Caco-2 (cell line): Measurements from ENCODE around the gene GP9. TPM values are rescaled to one million over a fixed set of nuclear protein-coding genes. Genes with fewer than 3 reads are reported as not detected.

Experiments used
- BruUV-seq: library from RNA; stranded (reverse); fragments of 400-500 nt; replicated peaks from 2 replicates; lab custom pipeline; 2021; lab: Mats Ljungman, UMichigan
- CTCF ChIA-PET: fragments of 300-600 bp; sonication (Branson Sonifier 250); formaldehyde crosslinking; loops from one replicate; lab custom pipeline; 2022; ENCODE audit warnings: antibody characterized with exemption; lab: Charles Lee
- POLR2A ChIA-PET: fragments of 300-600 bp; sonication (Branson Sonifier 250); formaldehyde crosslinking; loops from one replicate; lab custom pipeline; 2022; ENCODE audit warnings: antibody characterized with exemption; lab: Charles Lee
- DNase-seq, 2 experiments: peaks; one replicate each; pipeline versions ENCODE4 v3.0.0 to v3.0.0-alpha.2; 2020 to 2022
- H3K27me3 ChIP-seq: replicated peaks from 2 replicates; pipeline ENCODE4 v1.6.0; 2011; ENCODE audit warnings: low read length; ENCODE audit not compliant: control insufficient read depth, insufficient read depth
- H3K36me3 ChIP-seq: 2 replicates; pipeline ENCODE4 v1.5.1; 2011; ENCODE audit warnings: low read length; ENCODE audit not compliant: control insufficient read depth, insufficient read depth
- H3K4me1 ChIP-seq: fragments of 250-450 bp; sonication (Bioruptor Pico); 2 replicates; pipeline ENCODE4 v1.5.1; 2020; ENCODE audit warnings: mild to moderate bottlenecking
- H3K4me3 ChIP-seq: 2 replicates; pipeline ENCODE4 v1.5.1; 2011; ENCODE audit warnings: low read depth, mild to moderate bottlenecking, control low read depth, low read length
- H3K9me3 ChIP-seq: fragments of 250-450 bp; sonication (Bioruptor Pico); 2 replicates; pipeline ENCODE4 v1.5.1; 2020; ENCODE audit warnings: mild to moderate bottlenecking, moderate library complexity
- H3K27ac Mint-ChIP-seq: one replicate; pipeline ENCODE4 v1.8.0; 2022; ENCODE audit warnings: mixed read lengths; ENCODE audit not compliant: unreplicated experiment
- H3K27me3 Mint-ChIP-seq: one replicate; pipeline ENCODE4 v1.8.0; 2022; ENCODE audit warnings: mixed read lengths; ENCODE audit not compliant: insufficient read depth, unreplicated experiment
- H3K36me3 Mint-ChIP-seq: one replicate; pipeline ENCODE4 v1.8.0; 2022; ENCODE audit warnings: mild to moderate bottlenecking, mixed read lengths; ENCODE audit not compliant: insufficient read depth, unreplicated experiment
- H3K4me1 Mint-ChIP-seq: one replicate; pipeline ENCODE4 v1.8.0; 2022; ENCODE audit warnings: low read depth, mixed read lengths; ENCODE audit not compliant: unreplicated experiment
- H3K4me3 Mint-ChIP-seq: one replicate; pipeline ENCODE4 v1.8.0; 2022; ENCODE audit warnings: mild to moderate bottlenecking, moderate library complexity, mixed read lengths; ENCODE audit not compliant: unreplicated experiment
- H3K9me3 Mint-ChIP-seq: one replicate; pipeline ENCODE4 v1.8.0; 2022; ENCODE audit warnings: mixed read lengths; ENCODE audit not compliant: unreplicated experiment
- intact Hi-C: fragments of 100-400 bp; cut with micrococcal nuclease; formaldehyde crosslinking; loops from one replicate; pipeline ENCODE4 v1.10.0; 2022; ENCODE audit not compliant: unreplicated experiment
- total RNA-seq: library from RNA; stranded (reverse); gene quantifications from 2 replicates; pipeline ENCODE4 v1.2.3, GENCODE V29; 2022
- TF ChIP-seq, protein P1 (sequence below), 2 experiments: fragments of 200-600 bp in 1 of 2; IDR thresholded peaks; 1 replicate in 1 of 2; 2 replicates in 1 of 2; pipeline versions ENCODE4 v1.5.1 to v1.8.0; 2011 to 2022; ENCODE audit warnings: antibody characterized with exemption in 1 of 2, control low read depth in 1 of 2, inconsistent platforms in 1 of 2, low read depth in 1 of 2, low read length in 1 of 2, mild to moderate bottlenecking in 1 of 2, moderate library complexity in 1 of 2; ENCODE audit not compliant: insufficient read depth in 1 of 2, severe bottlenecking in 1 of 2, unreplicated experiment in 1 of 2

Gene GP9
- total RNA-seq, 1 experiment from 2014 or later: not detected

DNA sequence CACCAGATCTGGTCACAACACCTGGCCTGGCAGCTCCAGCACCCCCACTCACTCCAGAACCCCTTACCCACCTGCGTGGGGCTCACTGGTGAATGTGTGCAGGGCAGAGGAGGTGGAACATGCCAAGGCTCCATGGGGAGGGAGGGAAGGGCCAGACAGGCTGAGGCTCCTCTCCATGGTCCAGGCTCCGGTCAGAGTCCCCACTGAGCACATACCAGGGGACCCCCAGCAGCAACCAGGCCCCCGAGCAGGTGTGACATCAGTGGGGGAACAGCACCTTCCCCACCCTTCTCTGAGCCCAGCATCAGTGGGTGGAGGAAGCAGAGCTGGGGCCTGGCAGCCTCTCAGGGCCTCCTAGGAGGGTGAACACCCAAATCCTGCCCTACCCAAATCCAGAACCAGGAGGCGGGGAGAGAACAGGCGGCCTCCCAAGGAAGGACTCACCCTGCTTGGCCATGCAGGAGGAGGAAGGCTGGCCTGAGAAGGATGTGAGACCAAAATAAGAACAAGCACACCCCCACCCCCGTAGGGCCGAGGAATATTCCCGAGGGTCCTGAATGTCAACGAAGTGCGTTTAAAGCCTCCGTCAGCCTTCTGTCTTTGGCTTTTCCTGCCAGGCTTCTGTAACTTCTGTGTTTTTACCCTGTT is 1.1 kb upstream of the GP9 start:
- TF ChIP-seq, protein P1, sequence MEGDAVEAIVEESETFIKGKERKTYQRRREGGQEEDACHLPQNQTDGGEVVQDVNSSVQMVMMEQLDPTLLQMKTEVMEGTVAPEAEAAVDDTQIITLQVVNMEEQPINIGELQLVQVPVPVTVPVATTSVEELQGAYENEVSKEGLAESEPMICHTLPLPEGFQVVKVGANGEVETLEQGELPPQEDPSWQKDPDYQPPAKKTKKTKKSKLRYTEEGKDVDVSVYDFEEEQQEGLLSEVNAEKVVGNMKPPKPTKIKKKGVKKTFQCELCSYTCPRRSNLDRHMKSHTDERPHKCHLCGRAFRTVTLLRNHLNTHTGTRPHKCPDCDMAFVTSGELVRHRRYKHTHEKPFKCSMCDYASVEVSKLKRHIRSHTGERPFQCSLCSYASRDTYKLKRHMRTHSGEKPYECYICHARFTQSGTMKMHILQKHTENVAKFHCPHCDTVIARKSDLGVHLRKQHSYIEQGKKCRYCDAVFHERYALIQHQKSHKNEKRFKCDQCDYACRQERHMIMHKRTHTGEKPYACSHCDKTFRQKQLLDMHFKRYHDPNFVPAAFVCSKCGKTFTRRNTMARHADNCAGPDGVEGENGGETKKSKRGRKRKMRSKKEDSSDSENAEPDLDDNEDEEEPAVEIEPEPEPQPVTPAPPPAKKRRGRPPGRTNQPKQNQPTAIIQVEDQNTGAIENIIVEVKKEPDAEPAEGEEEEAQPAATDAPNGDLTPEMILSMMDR (IDR thresholded peaks at IDR 0.05; ENCODE audit: insufficient read depth in 1 of 2, low read depth in 1 of 2, low read length in 1 of 2, severe bottlenecking in 1 of 2, unreplicated experiment in 1 of 2): no peak
- H3K27me3 Mint-ChIP-seq: no peaks in the 10 kb centered on the region
- no peaks in the 10 kb centered on the region for H3K9me3 Mint-ChIP-seq
- DNase-seq: no peak
- intact Hi-C loops: no loop called here
- H3K4me3 ChIP-seq: no peak overlapping the region
- H3K4me1 ChIP-seq: peaks cover 22% of the 10 kb centered on the region
- no peaks in the 10 kb centered on the region for H3K9me3 ChIP-seq
- CTCF ChIA-PET: no interaction called here
- no TSS peak for BruUV-seq
- no peak overlapping the region for H3K4me3 Mint-ChIP-seq
- no peaks in the 10 kb centered on the region for H3K36me3 ChIP-seq
- peaks cover 14% of the 10 kb centered on the region for H3K4me1 Mint-ChIP-seq
- no peak overlapping the region for H3K27ac Mint-ChIP-seq
- no peaks in the 10 kb centered on the region for H3K27me3 ChIP-seq
- POLR2A ChIA-PET: no interaction called here
- no peaks in the 10 kb centered on the region for H3K36me3 Mint-ChIP-seq

DNA sequence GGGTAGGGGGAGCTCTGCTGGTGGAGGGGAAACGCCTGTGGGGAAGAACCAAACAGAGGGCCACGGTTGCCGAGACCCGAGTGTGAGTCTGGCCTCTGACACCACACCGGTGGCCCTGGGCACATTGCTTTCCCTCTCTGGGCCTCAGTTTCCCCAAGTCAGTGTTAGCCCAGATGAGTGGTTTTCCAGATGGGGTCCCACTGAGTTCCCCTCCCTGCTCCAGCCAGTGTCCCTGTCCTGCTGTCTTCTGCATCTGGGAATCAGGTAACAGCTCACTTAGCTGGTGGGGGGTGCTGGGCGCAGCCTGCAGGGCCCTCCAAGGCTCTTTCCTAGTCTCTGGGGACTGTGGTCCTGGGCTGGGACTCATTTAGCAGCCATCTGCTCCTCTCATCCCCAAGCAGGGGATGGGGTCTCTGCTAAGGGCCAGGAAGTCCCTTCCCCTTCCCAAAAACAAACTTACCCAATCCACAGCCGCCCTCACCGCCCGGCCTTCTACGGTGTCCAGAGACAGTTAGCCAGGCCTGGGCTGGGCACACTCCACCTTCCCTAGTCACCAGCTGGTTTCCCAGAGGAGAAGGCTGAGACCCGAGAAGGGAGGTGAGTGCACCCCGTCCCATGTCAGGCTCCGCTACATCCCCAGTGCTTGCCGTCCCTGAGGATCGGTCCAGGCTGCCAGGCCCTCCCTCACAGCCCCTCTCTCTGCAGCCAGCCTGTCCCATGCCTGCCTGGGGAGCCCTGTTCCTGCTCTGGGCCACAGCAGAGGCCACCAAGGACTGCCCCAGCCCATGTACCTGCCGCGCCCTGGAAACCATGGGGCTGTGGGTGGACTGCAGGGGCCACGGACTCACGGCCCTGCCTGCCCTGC is 676 bp downstream of the GP9 start:
- BruUV-seq: no TSS peak
- no peaks in the 10 kb centered on the region for H3K36me3 Mint-ChIP-seq
- Histone ChIP-seq H3K4me3 (no peak overlapping the region), H3K36me3 (no peaks in the 10 kb centered on the region), H3K27me3 (no peaks in the 10 kb centered on the region), H3K4me1 (peaks cover 6% of the 10 kb centered on the region), H3K9me3 (no peaks in the 10 kb centered on the region)
- no peaks in the 10 kb centered on the region for H3K27me3 Mint-ChIP-seq
- H3K4me1 Mint-ChIP-seq: peaks cover 7% of the 10 kb centered on the region
- POLR2A ChIA-PET: no interaction called here
- TF ChIP-seq, protein P1 (IDR thresholded peaks at IDR 0.05; ENCODE audit: insufficient read depth in 1 of 2, low read depth in 1 of 2, low read length in 1 of 2, severe bottlenecking in 1 of 2, unreplicated experiment in 1 of 2): no peak
- no peak for DNase-seq
- peak overlapping the region; percentile 68 for H3K27ac Mint-ChIP-seq
- intact Hi-C loops: no loop called here
- no peak overlapping the region for H3K4me3 Mint-ChIP-seq
- CTCF ChIA-PET: no interaction called here
- no peaks in the 10 kb centered on the region for H3K9me3 Mint-ChIP-seq

DNA sequence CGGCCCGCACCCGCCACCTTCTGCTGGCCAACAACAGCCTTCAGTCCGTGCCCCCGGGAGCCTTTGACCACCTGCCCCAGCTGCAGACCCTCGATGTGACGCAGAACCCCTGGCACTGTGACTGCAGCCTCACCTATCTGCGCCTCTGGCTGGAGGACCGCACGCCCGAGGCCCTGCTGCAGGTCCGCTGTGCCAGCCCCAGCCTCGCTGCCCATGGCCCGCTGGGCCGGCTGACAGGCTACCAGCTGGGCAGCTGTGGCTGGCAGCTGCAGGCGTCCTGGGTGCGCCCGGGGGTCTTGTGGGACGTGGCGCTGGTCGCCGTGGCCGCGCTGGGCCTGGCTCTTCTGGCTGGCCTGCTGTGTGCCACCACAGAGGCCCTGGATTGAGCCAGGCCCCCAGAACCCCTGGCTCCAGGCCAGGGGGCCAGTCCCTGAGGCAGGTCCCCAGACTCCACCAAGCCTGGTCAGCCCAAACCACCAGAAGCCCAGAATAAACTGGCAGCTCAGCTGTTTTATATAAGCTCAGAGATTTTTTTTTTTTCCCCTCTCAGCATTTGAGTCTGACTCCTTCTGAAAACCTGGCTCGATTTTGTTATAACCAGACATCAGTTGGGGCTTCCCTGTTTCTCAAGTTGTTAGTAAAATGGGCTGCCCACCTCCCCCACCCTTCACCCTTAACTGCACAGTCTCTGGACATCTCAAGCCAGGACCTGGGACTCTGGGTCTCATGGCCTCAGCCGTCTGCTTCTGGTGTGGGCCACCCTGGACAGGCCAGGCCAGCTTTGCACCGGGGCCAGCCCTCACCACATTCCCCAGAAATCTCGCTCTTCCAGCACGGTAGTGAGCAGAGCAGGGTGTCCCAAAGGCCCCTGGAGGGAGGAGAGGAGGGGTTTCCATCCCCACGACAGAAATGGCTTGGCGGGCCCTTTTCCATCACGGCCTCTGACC is 1.6 kb downstream of the GP9 start:
- no peaks in the 10 kb centered on the region for H3K27me3 Mint-ChIP-seq
- no peaks in the 10 kb centered on the region for H3K9me3 ChIP-seq
- no peaks in the 10 kb centered on the region for H3K9me3 Mint-ChIP-seq
- no TSS peak for BruUV-seq
- no peak for DNase-seq
- H3K4me3 Mint-ChIP-seq: no peak overlapping the region
- TF ChIP-seq, protein P1 (IDR thresholded peaks at IDR 0.05; ENCODE audit: insufficient read depth in 1 of 2, low read depth in 1 of 2, low read length in 1 of 2, severe bottlenecking in 1 of 2, unreplicated experiment in 1 of 2): no peak
- no peaks in the 10 kb centered on the region for H3K36me3 ChIP-seq
- H3K36me3 Mint-ChIP-seq: no peaks in the 10 kb centered on the region
- ChIA-PET CTCF (no interaction called here), POLR2A (no interaction called here)
- no peaks in the 10 kb centered on the region for H3K4me1 Mint-ChIP-seq
- intact Hi-C loops: no loop called here
- peak overlapping the region; percentile 39 for H3K27ac Mint-ChIP-seq
- H3K4me3 ChIP-seq: no peak overlapping the region
- H3K4me1 ChIP-seq: no peaks in the 10 kb centered on the region
- no peaks in the 10 kb centered on the region for H3K27me3 ChIP-seq
